HEK293 (cell line): ENCODE measurements around the gene TRAF3IP1.

Experiments
- CTCF ChIA-PET: fragments of 350-600 bp; formaldehyde crosslinking; extraction: SDS; loops from one replicate; lab custom pipeline; 2021; ENCODE audit warnings: antibody characterized with exemption; lab: Yijun Ruan, JAX
- POLR2A ChIA-PET: fragments of 300-600 bp; formaldehyde crosslinking; extraction: SDS; loops from one replicate; lab custom pipeline; 2020; ENCODE audit warnings: antibody characterized with exemption, inconsistent platforms; lab: Yijun Ruan, JAX
- H3K27ac ChIP-seq: fragments of 200-500 bp; sonication (Bioruptor generic); 2 replicates; pipeline ENCODE4 v1.5.1; 2014; ENCODE audit warnings: low read depth, low read length, control low read depth, inconsistent platforms; ENCODE audit errors: extremely low read depth
- H3K36me3 ChIP-seq, 2 experiments: fragments of 200-500 bp in 1 of 2; sonication (Bioruptor generic) in 1 of 2; 1 replicate in 1 of 2; 2 replicates in 1 of 2; pipeline ENCODE4 v1.5.1; 2014 to 2017; ENCODE audit warnings: inconsistent platforms in 2 of 2, low read length in 2 of 2; ENCODE audit not compliant: control insufficient read depth in 2 of 2, insufficient read depth in 1 of 2
- H3K4me1 ChIP-seq: fragments of 200-500 bp; sonication (Bioruptor generic); 2 replicates; pipeline ENCODE4 v1.5.1; 2014; ENCODE audit warnings: mild to moderate bottlenecking, low read length, inconsistent platforms; ENCODE audit not compliant: control insufficient read depth, insufficient read depth
- H3K4me3 ChIP-seq: 2 replicates; pipeline ENCODE4 v1.5.1; 2011; ENCODE audit warnings: low read depth, mild to moderate bottlenecking, control low read depth, low read length, moderate library complexity
- H3K9me3 ChIP-seq: fragments of 200-500 bp; sonication (Bioruptor generic); 2 replicates; pipeline ENCODE4 v1.5.1; 2014; ENCODE audit warnings: low read depth, low read length, inconsistent platforms; ENCODE audit not compliant: control insufficient read depth, insufficient read depth
- GLIS1 ChIP-seq: fragments of 450-650 bp; formaldehyde crosslinking; IDR thresholded peaks from 2 replicates; pipeline ENCODE4 v1.5.1; 2016; ENCODE audit warnings: missing biosample characterization, missing genetic modification characterization
- MEIS1 ChIP-seq: sonication (generic); formaldehyde crosslinking; IDR thresholded peaks from 2 replicates; pipeline ENCODE4 v1.8.1; 2022; ENCODE audit warnings: missing genetic modification reagents, mild to moderate bottlenecking, borderline replicate concordance
- ZBTB11 ChIP-seq: fragments of 450-650 bp; formaldehyde crosslinking; conservative IDR thresholded peaks from 2 replicates; pipeline ENCODE4 v1.5.1; 2016; ENCODE audit warnings: low read depth, missing biosample characterization, missing genetic modification characterization
- ZBTB7A ChIP-seq: fragments of 450-650 bp; formaldehyde crosslinking; IDR thresholded peaks from 2 replicates; pipeline ENCODE4 v1.5.1; 2016; ENCODE audit warnings: low read depth, missing biosample characterization, missing genetic modification characterization
- ZNF16 ChIP-seq: fragments of 450-650 bp; formaldehyde crosslinking; IDR thresholded peaks from 2 replicates; pipeline ENCODE4 v1.5.1; 2016; ENCODE audit warnings: low read depth, missing biosample characterization, missing genetic modification characterization
- ZNF211 ChIP-seq: fragments of 450-650 bp; formaldehyde crosslinking; IDR thresholded peaks from 2 replicates; pipeline ENCODE4 v1.5.1; 2016; ENCODE audit warnings: low read depth, missing biosample characterization, missing genetic modification characterization
- ZNF23 ChIP-seq: fragments of 450-650 bp; formaldehyde crosslinking; IDR thresholded peaks from 2 replicates; pipeline ENCODE4 v1.5.1; 2016; ENCODE audit warnings: missing biosample characterization, missing genetic modification characterization, borderline replicate concordance
- ZNF324 ChIP-seq: fragments of 450-650 bp; formaldehyde crosslinking; IDR thresholded peaks from 2 replicates; pipeline ENCODE4 v1.5.1; 2016; ENCODE audit warnings: missing biosample characterization, missing genetic modification characterization
- ZNF423 ChIP-seq: fragments of 450-650 bp; formaldehyde crosslinking; IDR thresholded peaks from 2 replicates; pipeline ENCODE4 v1.5.1; 2016; ENCODE audit warnings: missing biosample characterization, missing genetic modification characterization
- ZNF621 ChIP-seq: fragments of 450-650 bp; formaldehyde crosslinking; IDR thresholded peaks from 2 replicates; pipeline ENCODE4 v1.5.1; 2017; ENCODE audit warnings: missing biosample characterization, missing genetic modification characterization
- ZNF792 ChIP-seq: fragments of 450-650 bp; formaldehyde crosslinking; IDR thresholded peaks from 2 replicates; pipeline ENCODE4 v1.5.1; 2016; ENCODE audit warnings: missing biosample characterization, missing genetic modification characterization
- ZNF830 ChIP-seq: fragments of 450-650 bp; IDR thresholded peaks from 2 replicates; pipeline ENCODE4 v1.5.0; 2018; ENCODE audit warnings: missing biosample characterization, missing genetic modification characterization, low read depth, mild to moderate bottlenecking, moderate library complexity
- ZSCAN23 ChIP-seq: fragments of 450-650 bp; formaldehyde crosslinking; IDR thresholded peaks from 2 replicates; pipeline ENCODE4 v1.5.1; 2016; ENCODE audit warnings: missing biosample characterization, missing genetic modification characterization
- TF ChIP-seq, protein P1 (sequence below): fragments of 450-650 bp; formaldehyde crosslinking; IDR thresholded peaks from 2 replicates; pipeline ENCODE4 v1.5.0; 2017; ENCODE audit warnings: missing biosample characterization, missing genetic modification characterization, borderline replicate concordance

Gene TRAF3IP1

GRCh38 chr2:238422940-238423339 lies 102.6 kb downstream of the TRAF3IP1 start:
- H3K27ac ChIP-seq, result no peak overlapping the region
- H3K9me3 ChIP-seq, result no peaks in the 10 kb centered on the region
- no peak overlapping the region for H3K4me3 ChIP-seq
- H3K36me3 ChIP-seq, result no peaks in the 10 kb centered on the region
- CTCF ChIA-PET, result interaction anchor here (0.5 kb wide), 1 partner anchor 341 kb away, joined by 3 read pairs; no protein-coding TSS in a partner anchor
- no peak for TF ChIP-seq ZNF324 (tag by site-specific recombination)
- no peak for TF ChIP-seq ZNF621 (tag by site-specific recombination)
- no peak for TF ChIP-seq ZBTB11 (tag by site-specific recombination)
- no peak for TF ChIP-seq ZNF211 (tag by site-specific recombination)
- no peak for TF ChIP-seq MEIS1 (CRISPR knock-in tag)
- POLR2A ChIA-PET, result no interaction called here
- H3K4me1 ChIP-seq, result peaks cover 7% of the 10 kb centered on the region; the same call in 1 of the 2 replicates

DNA sequence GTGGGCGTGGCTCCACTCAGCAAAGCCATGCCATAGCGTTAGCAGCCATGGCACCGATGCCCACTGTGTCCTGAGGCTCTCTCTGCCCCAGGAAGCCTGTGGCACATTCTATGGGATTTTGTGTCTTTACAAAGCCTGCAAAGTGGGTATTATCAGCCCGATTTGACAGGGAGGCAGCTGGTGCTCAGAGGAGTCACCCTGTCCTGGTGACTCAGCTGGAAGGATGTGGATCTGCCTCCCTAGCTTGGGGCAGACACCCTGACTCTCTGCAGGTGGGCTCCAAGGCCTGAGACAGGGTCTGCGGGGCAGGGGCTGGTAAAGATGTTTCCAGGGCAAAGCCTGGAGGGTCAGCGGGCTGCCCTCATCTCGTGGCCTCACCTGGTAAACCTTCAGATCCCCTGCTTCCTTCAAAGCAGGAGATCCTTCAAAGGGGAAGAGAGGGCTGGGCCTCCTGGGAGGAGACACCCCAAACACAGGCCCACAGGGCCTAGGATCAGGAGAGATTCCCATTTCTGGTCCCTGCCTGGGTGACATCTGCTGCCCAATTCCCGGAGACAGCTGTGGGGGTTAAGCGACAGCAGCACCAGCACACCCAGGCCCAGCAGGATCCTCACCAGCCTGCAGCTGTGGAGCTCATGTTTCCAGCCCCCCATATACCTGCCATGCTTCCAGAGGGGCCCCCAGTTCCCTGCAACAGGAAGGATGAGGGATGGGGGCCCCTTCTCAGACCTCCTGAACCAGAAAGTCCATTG lies 103.4 kb downstream of the TRAF3IP1 start:
- Histone ChIP-seq H3K9me3 (no peaks in the 10 kb centered on the region), H3K4me3 (no peak overlapping the region), H3K27ac (no peak overlapping the region), H3K36me3 (no peaks in the 10 kb centered on the region), H3K4me1 (peaks cover 7% of the 10 kb centered on the region; the same call in 1 of the 2 replicates)
- ChIA-PET POLR2A (interaction anchor here (0.7 to 1.0 kb wide), 2 partner anchors 16 to 96 kb away, joined by 3 read pairs; no protein-coding TSS in a partner anchor), CTCF (no interaction called here)
- TF ChIP-seq, protein P1, sequence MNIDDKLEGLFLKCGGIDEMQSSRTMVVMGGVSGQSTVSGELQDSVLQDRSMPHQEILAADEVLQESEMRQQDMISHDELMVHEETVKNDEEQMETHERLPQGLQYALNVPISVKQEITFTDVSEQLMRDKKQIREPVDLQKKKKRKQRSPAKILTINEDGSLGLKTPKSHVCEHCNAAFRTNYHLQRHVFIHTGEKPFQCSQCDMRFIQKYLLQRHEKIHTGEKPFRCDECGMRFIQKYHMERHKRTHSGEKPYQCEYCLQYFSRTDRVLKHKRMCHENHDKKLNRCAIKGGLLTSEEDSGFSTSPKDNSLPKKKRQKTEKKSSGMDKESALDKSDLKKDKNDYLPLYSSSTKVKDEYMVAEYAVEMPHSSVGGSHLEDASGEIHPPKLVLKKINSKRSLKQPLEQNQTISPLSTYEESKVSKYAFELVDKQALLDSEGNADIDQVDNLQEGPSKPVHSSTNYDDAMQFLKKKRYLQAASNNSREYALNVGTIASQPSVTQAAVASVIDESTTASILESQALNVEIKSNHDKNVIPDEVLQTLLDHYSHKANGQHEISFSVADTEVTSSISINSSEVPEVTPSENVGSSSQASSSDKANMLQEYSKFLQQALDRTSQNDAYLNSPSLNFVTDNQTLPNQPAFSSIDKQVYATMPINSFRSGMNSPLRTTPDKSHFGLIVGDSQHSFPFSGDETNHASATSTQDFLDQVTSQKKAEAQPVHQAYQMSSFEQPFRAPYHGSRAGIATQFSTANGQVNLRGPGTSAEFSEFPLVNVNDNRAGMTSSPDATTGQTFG (tag by site-specific recombination), result no peak
- TF ChIP-seq GLIS1 (tag by site-specific recombination) (peak; percentile 29; the same call in 1 of the 2 replicates), ZNF830 (tag by site-specific recombination) (no peak)

DNA sequence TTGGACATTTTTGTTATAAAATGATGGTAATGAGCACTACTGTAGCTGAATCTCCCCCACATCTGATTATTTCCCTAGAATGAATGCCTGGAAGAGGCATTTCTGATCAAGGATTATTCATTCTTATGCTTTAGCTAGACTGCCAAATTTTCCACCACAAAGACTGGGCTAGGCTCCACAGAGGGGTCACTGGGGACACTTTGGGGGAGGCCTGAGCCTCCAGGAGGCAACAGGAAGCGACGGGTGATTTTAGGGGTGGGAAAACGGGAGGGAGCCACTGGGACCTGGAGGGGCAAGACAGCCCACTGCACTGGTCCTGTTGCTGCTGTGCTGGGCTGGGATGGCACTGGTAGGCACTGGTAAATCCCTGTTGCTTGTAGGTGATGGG lies 104.0 kb downstream of the TRAF3IP1 start:
- Histone ChIP-seq H3K4me1 (peaks cover 7% of the 10 kb centered on the region; the same call in 1 of the 2 replicates), H3K27ac (no peak overlapping the region)
- no peak for TF ChIP-seq ZNF792 (tag by site-specific recombination)
- TF ChIP-seq ZNF23 (tag by site-specific recombination), result no peak
- TF ChIP-seq ZBTB7A (tag by site-specific recombination), result no peak
- no peak for TF ChIP-seq ZNF16 (tag by site-specific recombination)
- TF ChIP-seq ZSCAN23, result no peak
- no peak for TF ChIP-seq ZNF423 (tag by site-specific recombination)
- TF ChIP-seq, all 188 proteins: peak for 0

More for the DNA sequence above, 104.0 kb downstream of the TRAF3IP1 start:
- no peak overlapping the region for H3K4me3 ChIP-seq
- POLR2A ChIA-PET, result interaction anchor here (0.7 kb wide), 1 partner anchor 97 kb away, joined by 3 read pairs; no protein-coding TSS in a partner anchor
- peaks cover 0 to 2% of the 10 kb centered on the region in 2 experiments; a peak in 1 of 3 replicates for H3K36me3 ChIP-seq
- CTCF ChIA-PET, result no interaction called here
- H3K9me3 ChIP-seq, result no peaks in the 10 kb centered on the region
